HCT116 (cell line): ENCODE measurements around the gene SLC5A5. TPM values are rescaled to one million over a fixed set of nuclear protein-coding genes. Genes with fewer than 3 reads are reported as not detected.

Experiments used
- ATAC-seq: fragments of 200-7000 bp; cut with Tn5 transposase; 2 replicates; pipeline ENCODE4 v1.9.1; 2020; ENCODE audit warnings: mild to moderate bottlenecking, moderate library complexity
- BruUV-seq: library from RNA; stranded (reverse); fragments of 400-500 nt; replicated peaks from 2 replicates; lab custom pipeline; 2021; lab: Mats Ljungman, UMichigan
- CTCF ChIA-PET: fragments of 300-600 bp; sonication (Branson Sonifier 250); formaldehyde crosslinking; loops from one replicate; lab custom pipeline; 2021; ENCODE audit warnings: antibody characterized with exemption; lab: Charles Lee
- POLR2A ChIA-PET: fragments of 300-600, 350-600 bp; sonication (Branson Sonifier 250); formaldehyde crosslinking; loops from one replicate; lab custom pipeline; 2021; ENCODE audit warnings: antibody characterized with exemption; lab: Charles Lee
- RAD21 ChIA-PET, 2 experiments: fragments of 300-600 bp; sonication (Branson Sonifier 250); formaldehyde crosslinking; loops; one replicate each; lab custom pipeline; 2023; ENCODE audit warnings: low total read pairs in 2 of 2; ENCODE audit not compliant: uncharacterized antibody in 2 of 2, unreplicated experiment in 2 of 2, low non-redundant PET in 1 of 2; lab: Charles Lee
- DNase-seq: peaks from one replicate; pipeline ENCODE4 v3.0.0-alpha.2; 2010; ENCODE audit warnings: low read depth, low spot score
- H2AFZ ChIP-seq: fragments of 200-600 bp; shearing (Covaris generic), sonication (generic); 2 replicates; pipeline ENCODE4 v1.6.1; 2017; ENCODE audit warnings: low read depth, mixed run types, mixed read lengths, antibody characterized with exemption, low read length; ENCODE audit not compliant: poor library complexity, severe bottlenecking
- H3K27ac ChIP-seq: 2 replicates; pipeline ENCODE4 v1.5.1; 2012; ENCODE audit warnings: low read depth, low read length
- H3K27me3 ChIP-seq: fragments of 200-600 bp; sonication (generic); 2 replicates; pipeline ENCODE4 v1.6.1; 2016; ENCODE audit warnings: mixed run types, low read length, mixed read lengths; ENCODE audit not compliant: insufficient read depth
- H3K36me3 ChIP-seq, 2 experiments: fragments of 200-500 bp in 1 of 2; fragments of 200-600 bp in 1 of 2; sonication (Bioruptor generic) in 1 of 2; sonication (generic) in 1 of 2; 2 replicates each; pipeline versions ENCODE4 v1.5.1 to v1.6.1; 2014 to 2016; ENCODE audit warnings: low read length in 2 of 2, inconsistent platforms in 1 of 2, mixed read lengths in 1 of 2, mixed run types in 1 of 2; ENCODE audit not compliant: insufficient read depth in 2 of 2, control insufficient read depth in 1 of 2
- H3K4me1 ChIP-seq, 2 experiments: fragments of 200-600 bp in 1 of 2; sonication (generic) in 1 of 2; 2 replicates each; pipeline versions ENCODE4 v1.5.1 to v1.6.1; 2012 to 2017; ENCODE audit warnings: low read length in 2 of 2, inconsistent platforms in 1 of 2, mild to moderate bottlenecking in 1 of 2, mixed read lengths in 1 of 2, mixed run types in 1 of 2, moderate library complexity in 1 of 2; ENCODE audit not compliant: insufficient read depth in 2 of 2, control insufficient read depth in 1 of 2
- H3K4me2 ChIP-seq: fragments of 200-600 bp; sonication (generic); 2 replicates; pipeline ENCODE4 v1.6.1; 2017; ENCODE audit warnings: mixed run types, low read length, mixed read lengths
- H3K4me3 ChIP-seq, 2 experiments: fragments of 200-600 bp in 1 of 2; sonication (generic) in 1 of 2; replicated peaks in 1 of 2; 2 replicates each; pipeline ENCODE4 v1.5.1; 2011 to 2016; ENCODE audit warnings: low read length in 2 of 2, control low read depth in 1 of 2, low read depth in 1 of 2, mild to moderate bottlenecking in 1 of 2, mixed read lengths in 1 of 2, mixed run types in 1 of 2
- H3K79me2 ChIP-seq: fragments of 200-600 bp; sonication (generic); 2 replicates; pipeline ENCODE4 v1.6.1; 2017; ENCODE audit warnings: mild to moderate bottlenecking, mixed run types, low read length, moderate library complexity, mixed read lengths; ENCODE audit not compliant: insufficient read depth
- H3K9ac ChIP-seq: fragments of 200-600 bp; sonication (generic); 2 replicates; pipeline ENCODE4 v1.6.1; 2016; ENCODE audit warnings: low read length, mixed read lengths
- H3K9me2 ChIP-seq: fragments of 200-600 bp; sonication (generic), shearing (Covaris generic); 2 replicates; pipeline ENCODE4 v1.6.1; 2017; ENCODE audit warnings: mixed run types, mild to moderate bottlenecking, moderate library complexity; ENCODE audit not compliant: insufficient read depth
- H3K9me3 ChIP-seq, 2 experiments: fragments of 200-500 bp in 1 of 2; fragments of 200-600 bp in 1 of 2; sonication (Bioruptor generic) in 1 of 2; sonication (generic) in 1 of 2; 2 replicates each; pipeline ENCODE4 v1.6.1; 2014 to 2017; ENCODE audit warnings: low read length in 2 of 2, mixed read lengths in 2 of 2, inconsistent platforms in 1 of 2, low read depth in 1 of 2, mild to moderate bottlenecking in 1 of 2, mixed run types in 1 of 2, moderate library complexity in 1 of 2; ENCODE audit not compliant: control insufficient read depth in 1 of 2, insufficient read depth in 1 of 2
- H4K20me1 ChIP-seq: fragments of 200-600 bp; sonication (generic), shearing (Covaris generic); 2 replicates; pipeline ENCODE4 v1.6.1; 2017; ENCODE audit warnings: mixed run types, mild to moderate bottlenecking, moderate library complexity; ENCODE audit not compliant: insufficient read depth
- ATF3 ChIP-seq: IDR thresholded peaks from 2 replicates; pipeline ENCODE4 v1.6.1; 2012
- CEBPB ChIP-seq: IDR thresholded peaks from 2 replicates; pipeline ENCODE4 v1.6.1; 2012; ENCODE audit warnings: low read depth
- EGR1 ChIP-seq: IDR thresholded peaks from 2 replicates; pipeline ENCODE4 v1.6.1; 2012; ENCODE audit warnings: low read depth
- ELF1 ChIP-seq: IDR thresholded peaks from 2 replicates; pipeline ENCODE4 v1.6.1; 2012; ENCODE audit warnings: low read depth, borderline replicate concordance
- JUND ChIP-seq: IDR thresholded peaks from 2 replicates; pipeline ENCODE4 v1.6.1; 2012
- MAX ChIP-seq: IDR thresholded peaks from 2 replicates; pipeline ENCODE4 v1.6.1; 2012
- POLR2A ChIP-seq: IDR thresholded peaks from 2 replicates; pipeline ENCODE4 v1.7.0; 2011; ENCODE audit warnings: borderline replicate concordance; ENCODE audit not compliant: insufficient read depth, insufficient read length; ENCODE audit errors: extremely low read depth
- POLR2AphosphoS5 ChIP-seq: IDR thresholded peaks from 2 replicates; pipeline ENCODE4 v1.6.1; 2011; ENCODE audit warnings: mild to moderate bottlenecking, low read depth, low read length, moderate library complexity
- RAD21 ChIP-seq: IDR thresholded peaks from 2 replicates; pipeline ENCODE4 v1.6.1; 2012; ENCODE audit warnings: low read depth, mild to moderate bottlenecking
- TCF7L2 ChIP-seq: IDR thresholded peaks from 2 replicates; pipeline ENCODE4 v1.7.0; 2011; ENCODE audit warnings: borderline replicate concordance, inconsistent platforms; ENCODE audit not compliant: insufficient read depth, insufficient read length; ENCODE audit errors: extremely low read depth
- ZBTB33 ChIP-seq: IDR thresholded peaks from 2 replicates; pipeline ENCODE4 v1.6.1; 2011; ENCODE audit warnings: mild to moderate bottlenecking, low read length, moderate library complexity; ENCODE audit not compliant: insufficient replicate concordance; ENCODE audit errors: extremely low read depth
- ZNF274 ChIP-seq: fragments of 200-500 bp; sonication (Bioruptor generic); IDR thresholded peaks from 2 replicates; pipeline ENCODE4 v1.6.1; 2014; ENCODE audit warnings: mild to moderate bottlenecking, low read depth, low read length, inconsistent platforms
- intact Hi-C: fragments of 100-400 bp; cut with micrococcal nuclease; formaldehyde crosslinking; loops from 2 replicates; pipeline ENCODE4 v1.10.0; 2022
- total RNA-seq: library from RNA; stranded (reverse); gene quantifications from one replicate; pipeline ENCODE4 v1.2.1, GENCODE V29; 2021; ENCODE audit not compliant: unreplicated experiment
- TF ChIP-seq, protein P1 (sequence below), 3 experiments: fragments of 200-600 bp in 1 of 3; sonication (generic) in 1 of 3; IDR thresholded peaks in 2 of 3; conservative IDR thresholded peaks in 1 of 3; 2 replicates each; pipeline ENCODE4 v1.5.1; 2012 to 2017; ENCODE audit warnings: low read depth in 2 of 3, low read length in 2 of 3, antibody characterized with exemption in 1 of 3, borderline replicate concordance in 1 of 3, control low read depth in 1 of 3, mild to moderate bottlenecking in 1 of 3, mixed read lengths in 1 of 3, mixed run types in 1 of 3, moderate library complexity in 1 of 3; ENCODE audit not compliant: insufficient read depth in 1 of 3
- TF ChIP-seq, protein P2 (sequence below): IDR thresholded peaks from 2 replicates; pipeline ENCODE4 v1.6.1; 2012; ENCODE audit warnings: low read depth

SLC5A5 gene
- total RNA-seq, 1 experiment from 2014 or later, result 0.59 TPM

DNA sequence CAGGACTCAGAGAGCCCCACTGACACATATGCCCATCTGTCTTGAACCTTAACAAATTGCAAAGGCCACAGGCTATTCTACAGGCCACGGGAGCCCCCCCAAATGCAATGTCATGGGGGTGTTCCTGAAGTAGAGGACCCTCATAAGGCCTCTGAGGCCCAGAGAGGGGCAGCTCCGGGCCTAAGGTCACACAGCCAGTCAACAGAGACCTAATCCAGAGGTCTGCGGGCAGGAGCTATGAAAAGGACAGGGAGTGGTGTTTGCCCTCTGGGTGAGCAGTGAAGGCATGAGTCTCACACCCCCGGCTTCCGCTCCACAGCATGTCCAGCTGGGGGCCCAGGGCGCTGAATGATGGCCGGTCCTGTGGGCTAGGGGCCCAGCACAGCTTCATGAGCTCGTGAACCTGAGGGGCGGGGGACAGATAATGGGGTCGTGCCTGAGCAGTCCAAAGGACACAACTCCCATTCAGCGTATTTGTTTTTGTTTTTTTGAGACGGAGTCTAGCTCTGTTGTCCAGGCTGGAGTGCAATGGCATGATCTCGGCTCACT, 45.2 kb upstream of the SLC5A5 start:
- intact Hi-C loops, result no loop called here
- no peak for TF ChIP-seq ATF3
- no peak for TF ChIP-seq POLR2AphosphoS5
- no peak for TF ChIP-seq POLR2A
- TF ChIP-seq TCF7L2, result no peak
- no peak for TF ChIP-seq ZNF274
- TF ChIP-seq, protein P1, sequence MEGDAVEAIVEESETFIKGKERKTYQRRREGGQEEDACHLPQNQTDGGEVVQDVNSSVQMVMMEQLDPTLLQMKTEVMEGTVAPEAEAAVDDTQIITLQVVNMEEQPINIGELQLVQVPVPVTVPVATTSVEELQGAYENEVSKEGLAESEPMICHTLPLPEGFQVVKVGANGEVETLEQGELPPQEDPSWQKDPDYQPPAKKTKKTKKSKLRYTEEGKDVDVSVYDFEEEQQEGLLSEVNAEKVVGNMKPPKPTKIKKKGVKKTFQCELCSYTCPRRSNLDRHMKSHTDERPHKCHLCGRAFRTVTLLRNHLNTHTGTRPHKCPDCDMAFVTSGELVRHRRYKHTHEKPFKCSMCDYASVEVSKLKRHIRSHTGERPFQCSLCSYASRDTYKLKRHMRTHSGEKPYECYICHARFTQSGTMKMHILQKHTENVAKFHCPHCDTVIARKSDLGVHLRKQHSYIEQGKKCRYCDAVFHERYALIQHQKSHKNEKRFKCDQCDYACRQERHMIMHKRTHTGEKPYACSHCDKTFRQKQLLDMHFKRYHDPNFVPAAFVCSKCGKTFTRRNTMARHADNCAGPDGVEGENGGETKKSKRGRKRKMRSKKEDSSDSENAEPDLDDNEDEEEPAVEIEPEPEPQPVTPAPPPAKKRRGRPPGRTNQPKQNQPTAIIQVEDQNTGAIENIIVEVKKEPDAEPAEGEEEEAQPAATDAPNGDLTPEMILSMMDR (IDR thresholded peaks at IDR 0.05 in 2 of 3, conservative IDR thresholded peaks at IDR 0.05 in 1 of 3; ENCODE audit: borderline replicate concordance in 1 of 3, insufficient read depth in 1 of 3, low read depth in 2 of 3, low read length in 2 of 3), result no peak
- TF ChIP-seq RAD21, result no peak
- no peak for TF ChIP-seq CEBPB
- no peak for TF ChIP-seq ELF1
- TF ChIP-seq, protein P2, sequence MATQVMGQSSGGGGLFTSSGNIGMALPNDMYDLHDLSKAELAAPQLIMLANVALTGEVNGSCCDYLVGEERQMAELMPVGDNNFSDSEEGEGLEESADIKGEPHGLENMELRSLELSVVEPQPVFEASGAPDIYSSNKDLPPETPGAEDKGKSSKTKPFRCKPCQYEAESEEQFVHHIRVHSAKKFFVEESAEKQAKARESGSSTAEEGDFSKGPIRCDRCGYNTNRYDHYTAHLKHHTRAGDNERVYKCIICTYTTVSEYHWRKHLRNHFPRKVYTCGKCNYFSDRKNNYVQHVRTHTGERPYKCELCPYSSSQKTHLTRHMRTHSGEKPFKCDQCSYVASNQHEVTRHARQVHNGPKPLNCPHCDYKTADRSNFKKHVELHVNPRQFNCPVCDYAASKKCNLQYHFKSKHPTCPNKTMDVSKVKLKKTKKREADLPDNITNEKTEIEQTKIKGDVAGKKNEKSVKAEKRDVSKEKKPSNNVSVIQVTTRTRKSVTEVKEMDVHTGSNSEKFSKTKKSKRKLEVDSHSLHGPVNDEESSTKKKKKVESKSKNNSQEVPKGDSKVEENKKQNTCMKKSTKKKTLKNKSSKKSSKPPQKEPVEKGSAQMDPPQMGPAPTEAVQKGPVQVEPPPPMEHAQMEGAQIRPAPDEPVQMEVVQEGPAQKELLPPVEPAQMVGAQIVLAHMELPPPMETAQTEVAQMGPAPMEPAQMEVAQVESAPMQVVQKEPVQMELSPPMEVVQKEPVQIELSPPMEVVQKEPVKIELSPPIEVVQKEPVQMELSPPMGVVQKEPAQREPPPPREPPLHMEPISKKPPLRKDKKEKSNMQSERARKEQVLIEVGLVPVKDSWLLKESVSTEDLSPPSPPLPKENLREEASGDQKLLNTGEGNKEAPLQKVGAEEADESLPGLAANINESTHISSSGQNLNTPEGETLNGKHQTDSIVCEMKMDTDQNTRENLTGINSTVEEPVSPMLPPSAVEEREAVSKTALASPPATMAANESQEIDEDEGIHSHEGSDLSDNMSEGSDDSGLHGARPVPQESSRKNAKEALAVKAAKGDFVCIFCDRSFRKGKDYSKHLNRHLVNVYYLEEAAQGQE, result no peak
- TF ChIP-seq JUND, result no peak
- TF ChIP-seq MAX, result no peak
- no peak for TF ChIP-seq EGR1
- TF ChIP-seq ZBTB33, result no peak
- Histone ChIP-seq H4K20me1 (no peaks in the 10 kb centered on the region), H3K79me2 (no peaks in the 10 kb centered on the region), H3K9me2 (no peaks in the 10 kb centered on the region), H3K9ac (no peak overlapping the region), H3K27me3 (no peaks in the 10 kb centered on the region), H2AFZ (no peak overlapping the region), H3K36me3 (no peaks in the 10 kb centered on the region), H3K9me3 (no peaks in the 10 kb centered on the region), H3K4me1 (peaks cover 11 to 20% of the 10 kb centered on the region in 2 experiments), H3K4me3 (no peak overlapping the region), H3K4me2 (no peak overlapping the region), H3K27ac (no peak overlapping the region)
- POLR2A ChIA-PET, result no interaction called here
- DNase-seq (no peak), ATAC-seq (no peak)
- RAD21 ChIA-PET, result no interaction called here
- no TSS peak for BruUV-seq
- CTCF ChIA-PET, result no interaction called here
